ENCODE measurements around the gene TCTN2.

DNA sequence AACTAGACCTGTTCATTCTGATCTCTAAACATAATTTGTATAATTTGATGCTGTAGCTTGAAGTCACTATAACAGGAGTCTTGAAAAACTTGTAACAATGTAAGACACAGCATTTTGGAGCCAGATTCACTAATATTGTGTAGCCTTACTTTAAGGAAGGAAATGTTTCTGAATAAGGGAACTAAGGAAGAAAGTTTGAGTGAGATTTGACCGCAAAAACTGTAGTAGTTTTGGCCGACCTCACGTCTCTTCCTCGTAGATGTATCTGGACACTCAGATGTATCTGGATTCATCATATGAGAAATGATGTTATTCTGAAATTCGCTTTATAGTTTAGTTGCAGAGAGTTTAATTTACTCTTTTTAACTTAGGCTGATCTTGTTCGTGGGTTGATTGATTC, 77.2 kb downstream of the TCTN2 start:
- TF ChIP-seq, protein P1, sequence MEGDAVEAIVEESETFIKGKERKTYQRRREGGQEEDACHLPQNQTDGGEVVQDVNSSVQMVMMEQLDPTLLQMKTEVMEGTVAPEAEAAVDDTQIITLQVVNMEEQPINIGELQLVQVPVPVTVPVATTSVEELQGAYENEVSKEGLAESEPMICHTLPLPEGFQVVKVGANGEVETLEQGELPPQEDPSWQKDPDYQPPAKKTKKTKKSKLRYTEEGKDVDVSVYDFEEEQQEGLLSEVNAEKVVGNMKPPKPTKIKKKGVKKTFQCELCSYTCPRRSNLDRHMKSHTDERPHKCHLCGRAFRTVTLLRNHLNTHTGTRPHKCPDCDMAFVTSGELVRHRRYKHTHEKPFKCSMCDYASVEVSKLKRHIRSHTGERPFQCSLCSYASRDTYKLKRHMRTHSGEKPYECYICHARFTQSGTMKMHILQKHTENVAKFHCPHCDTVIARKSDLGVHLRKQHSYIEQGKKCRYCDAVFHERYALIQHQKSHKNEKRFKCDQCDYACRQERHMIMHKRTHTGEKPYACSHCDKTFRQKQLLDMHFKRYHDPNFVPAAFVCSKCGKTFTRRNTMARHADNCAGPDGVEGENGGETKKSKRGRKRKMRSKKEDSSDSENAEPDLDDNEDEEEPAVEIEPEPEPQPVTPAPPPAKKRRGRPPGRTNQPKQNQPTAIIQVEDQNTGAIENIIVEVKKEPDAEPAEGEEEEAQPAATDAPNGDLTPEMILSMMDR (IDR thresholded peaks at IDR 0.05): no peak
- no peak for TF ChIP-seq POLR2A (IDR thresholded peaks at IDR 0.05)

All from thyroid gland (tissue), 4 donors.